GM23338 (cell line): ENCODE measurements around the gene CRABP1. TPM values are rescaled to one million over a fixed set of nuclear protein-coding genes. Genes with fewer than 3 reads are reported as not detected.

Source experiments
- ATAC-seq: fragments of 200-7000 bp; cut with Tn5 transposase; 3 replicates; pipeline ENCODE4 v1.9.1; 2020
- DNase-seq: peaks from one replicate; pipeline ENCODE4 v3.0.0-alpha.2; 2015; ENCODE audit warnings: low spot score
- H2AFZ ChIP-seq: fragments of 200-600 bp; sonication (generic); 2 replicates; pipeline ENCODE4 v1.8.0; 2016; ENCODE audit warnings: antibody characterized with exemption, mild to moderate bottlenecking, moderate library complexity
- H3F3A ChIP-seq: fragments of 200-600 bp; sonication (generic); replicated peaks from 2 replicates; pipeline ENCODE4 v1.8.0; 2017; ENCODE audit warnings: antibody characterized with exemption, mixed run types, low read depth
- H3K27ac ChIP-seq: fragments of 200-600 bp; sonication (generic); 2 replicates; pipeline ENCODE4 v1.6.1; 2016; ENCODE audit warnings: low read depth
- H3K27me3 ChIP-seq: fragments of 200-600 bp; sonication (generic); 2 replicates; pipeline ENCODE4 v1.8.0; 2016; ENCODE audit warnings: mild to moderate bottlenecking, mixed run types, moderate library complexity; ENCODE audit not compliant: insufficient read depth
- H3K36me3 ChIP-seq: fragments of 200-600 bp; sonication (generic); 2 replicates; pipeline ENCODE4 v1.8.0; 2016; ENCODE audit warnings: mild to moderate bottlenecking; ENCODE audit not compliant: insufficient read depth
- H3K4me1 ChIP-seq: fragments of 200-600 bp; sonication (generic); 2 replicates; pipeline ENCODE4 v1.8.0; 2016; ENCODE audit warnings: mild to moderate bottlenecking, moderate library complexity; ENCODE audit not compliant: insufficient read depth
- H3K4me2 ChIP-seq: fragments of 200-600 bp; sonication (generic); 2 replicates; pipeline ENCODE4 v1.7.1; 2017; ENCODE audit warnings: mixed run types
- H3K4me3 ChIP-seq: fragments of 200-600 bp; sonication (generic); 2 replicates; pipeline ENCODE4 v1.6.1; 2016; ENCODE audit warnings: mixed run types
- H3K79me2 ChIP-seq: fragments of 200-600 bp; sonication (generic); replicated peaks from 2 replicates; pipeline ENCODE4 v1.8.0; 2017; ENCODE audit warnings: mild to moderate bottlenecking; ENCODE audit not compliant: insufficient read depth
- H3K9me2 ChIP-seq: fragments of 200-600 bp; sonication (generic); 2 replicates; pipeline ENCODE4 v1.8.0; 2017; ENCODE audit not compliant: insufficient read depth
- H4K20me1 ChIP-seq: fragments of 200-600 bp; sonication (generic); replicated peaks from 2 replicates; pipeline ENCODE4 v1.8.0; 2017; ENCODE audit warnings: mild to moderate bottlenecking; ENCODE audit not compliant: insufficient read depth
- H3K27ac Mint-ChIP-seq: 2 replicates; pipeline ENCODE4 v1.8.0; 2020; ENCODE audit warnings: inconsistent platforms, mild to moderate bottlenecking, moderate library complexity, mixed read lengths
- H3K27me3 Mint-ChIP-seq: 3 replicates; pipeline ENCODE4 v1.8.0; 2022; ENCODE audit warnings: low read depth, mild to moderate bottlenecking, moderate library complexity, mixed read lengths, inconsistent platforms; ENCODE audit not compliant: insufficient read depth, poor library complexity
- H3K36me3 Mint-ChIP-seq: 3 replicates; pipeline ENCODE4 v1.8.0; 2021; ENCODE audit warnings: low read depth, mild to moderate bottlenecking, inconsistent platforms, moderate library complexity, mixed read lengths
- H3K4me1 Mint-ChIP-seq: 3 replicates; pipeline ENCODE4 v1.8.0; 2020; ENCODE audit warnings: mild to moderate bottlenecking, inconsistent platforms, mixed read lengths
- H3K4me3 Mint-ChIP-seq: 3 replicates; pipeline ENCODE4 v1.8.0; 2021; ENCODE audit warnings: moderate library complexity, mild to moderate bottlenecking, inconsistent platforms, mixed read lengths
- H3K9me3 Mint-ChIP-seq: 3 replicates; pipeline ENCODE4 v1.8.0; 2020; ENCODE audit warnings: moderate library complexity, mild to moderate bottlenecking, inconsistent platforms, mixed read lengths
- CREB1 ChIP-seq: fragments of 250-450 bp; sonication (Bioruptor Pico); IDR thresholded peaks from 2 replicates; pipeline ENCODE4 v1.5.0; 2020; ENCODE audit warnings: low read depth, mild to moderate bottlenecking, moderate library complexity
- CTCF ChIP-seq, 2 experiments: fragments of 200-600 bp in 1 of 2; sonication (generic) in 1 of 2; conservative IDR thresholded peaks; 2 replicates each; pipeline versions ENCODE4 v1.5.1 to v1.6.1; 2016 to 2017; ENCODE audit warnings: antibody characterized with exemption in 2 of 2, low read depth in 2 of 2, mild to moderate bottlenecking in 2 of 2, moderate library complexity in 1 of 2
- EZH2 ChIP-seq: fragments of 200-600 bp; sonication (generic); IDR thresholded peaks from one replicate; pipeline ENCODE4 v1.8.0; 2017; ENCODE audit warnings: antibody characterized with exemption, mild to moderate bottlenecking, low read depth; ENCODE audit not compliant: unreplicated experiment
- EZH2phosphoT487 ChIP-seq: fragments of 200-600 bp; sonication (generic); IDR thresholded peaks from one replicate; pipeline ENCODE4 v1.8.1; 2018; ENCODE audit warnings: antibody characterized with exemption; ENCODE audit not compliant: unreplicated experiment
- NANOG ChIP-seq: IDR thresholded peaks from 2 replicates; pipeline ENCODE4 v1.6.1; 2016; ENCODE audit warnings: antibody characterized with exemption, borderline replicate concordance
- POLR2AphosphoS5 ChIP-seq: IDR thresholded peaks from 2 replicates; pipeline ENCODE4 v1.6.1; 2016; ENCODE audit warnings: antibody characterized with exemption, low read depth
- ZNF114 ChIP-seq: fragments of 250-450 bp; sonication (Bioruptor Pico); IDR thresholded peaks from 2 replicates; pipeline ENCODE4 v1.5.0; 2020; ENCODE audit warnings: mild to moderate bottlenecking, moderate library complexity
- ZNF331 ChIP-seq: fragments of 250-450 bp; sonication (Bioruptor Pico); IDR thresholded peaks from 2 replicates; pipeline ENCODE4 v1.5.0; 2020; ENCODE audit warnings: low read depth, mild to moderate bottlenecking, moderate library complexity
- polyA plus RNA-seq: library from polyadenylated mRNA; unstranded; fragments of >200 nt; fragmentation: Nextera tagmentation; extraction: Ambion mirVana; gene quantifications from 2 replicates; pipeline ENCODE4 v1.2.1, GENCODE V29; 2016
- total RNA-seq: library from RNA; depleted of rRNA; stranded (reverse); fragments of >200 nt; shearing (Covaris generic); gene quantifications from 2 replicates; pipeline ENCODE4 v1.2.3, GENCODE V29; 2014
- TF ChIP-seq, protein P1 (sequence below): IDR thresholded peaks from 2 replicates; pipeline ENCODE4 v1.6.1; 2016; ENCODE audit warnings: antibody characterized with exemption
- TF ChIP-seq, protein P2 (sequence below): fragments of 250-450 bp; sonication (Bioruptor Pico); IDR thresholded peaks from 2 replicates; pipeline ENCODE4 v1.5.0; 2020; ENCODE audit warnings: mild to moderate bottlenecking, moderate library complexity

CRABP1 gene
- total and polyA plus RNA-seq, 2 experiments from 2014 or later, result 156 to 522 TPM

GRCh38 chr15:78369161-78369560, 29.0 kb downstream of the CRABP1 start:
- Histone ChIP-seq H3K27ac (no peak overlapping the region), H3K4me1 (no peaks in the 10 kb centered on the region), H3K36me3 (no peaks in the 10 kb centered on the region), H3F3A (no peaks in the 10 kb centered on the region), H3K27me3 (no peaks in the 10 kb centered on the region), H3K4me2 (no peak overlapping the region), H3K4me3 (no peak overlapping the region), H3K79me2 (no peaks in the 10 kb centered on the region), H4K20me1 (no peaks in the 10 kb centered on the region), H3K9me2 (no peaks in the 10 kb centered on the region), H2AFZ (no peak overlapping the region)
- Mint-ChIP-seq H3K4me1 (peaks cover 10% of the 10 kb centered on the region; the same call in 2 of the 3 replicates), H3K4me3 (no peak overlapping the region), H3K27me3 (peaks cover 8% of the 10 kb centered on the region), H3K36me3 (no peaks in the 10 kb centered on the region), H3K9me3 (no peaks in the 10 kb centered on the region), H3K27ac (no peak overlapping the region)
- TF ChIP-seq ZNF114 (no peak), CTCF (conservative IDR thresholded peaks at IDR 0.05; ENCODE audit: low read depth in 2 of 2) (no peak), POLR2AphosphoS5 (no peak)
- no peak for DNase-seq
- no peak for ATAC-seq

GRCh38 chr15:78370013-78370412, 29.9 kb downstream of the CRABP1 start:
- Histone ChIP-seq H4K20me1 (no peaks in the 10 kb centered on the region), H3K36me3 (no peaks in the 10 kb centered on the region), H3K79me2 (no peaks in the 10 kb centered on the region), H3K4me2 (no peak overlapping the region), H3F3A (no peaks in the 10 kb centered on the region), H3K27ac (no peak overlapping the region), H3K27me3 (no peaks in the 10 kb centered on the region), H3K4me3 (no peak overlapping the region), H3K4me1 (no peaks in the 10 kb centered on the region), H2AFZ (no peak overlapping the region), H3K9me2 (no peaks in the 10 kb centered on the region)
- H3K27me3 Mint-ChIP-seq, result peaks cover 12% of the 10 kb centered on the region
- DNase-seq (no peak), ATAC-seq (no peak)
- no peak overlapping the region for H3K4me3 Mint-ChIP-seq
- no peaks in the 10 kb centered on the region for H3K36me3 Mint-ChIP-seq
- no peak overlapping the region for H3K27ac Mint-ChIP-seq
- peaks cover 16% of the 10 kb centered on the region for H3K4me1 Mint-ChIP-seq
- no peaks in the 10 kb centered on the region for H3K9me3 Mint-ChIP-seq
- TF ChIP-seq NANOG, result no peak
- TF ChIP-seq EZH2, result no peak
- no peak for TF ChIP-seq CREB1 (CRISPR knock-in tag)
- TF ChIP-seq CTCF (conservative IDR thresholded peaks at IDR 0.05; ENCODE audit: low read depth in 2 of 2), result no peak
- no peak for TF ChIP-seq ZNF114
- TF ChIP-seq, protein P1, sequence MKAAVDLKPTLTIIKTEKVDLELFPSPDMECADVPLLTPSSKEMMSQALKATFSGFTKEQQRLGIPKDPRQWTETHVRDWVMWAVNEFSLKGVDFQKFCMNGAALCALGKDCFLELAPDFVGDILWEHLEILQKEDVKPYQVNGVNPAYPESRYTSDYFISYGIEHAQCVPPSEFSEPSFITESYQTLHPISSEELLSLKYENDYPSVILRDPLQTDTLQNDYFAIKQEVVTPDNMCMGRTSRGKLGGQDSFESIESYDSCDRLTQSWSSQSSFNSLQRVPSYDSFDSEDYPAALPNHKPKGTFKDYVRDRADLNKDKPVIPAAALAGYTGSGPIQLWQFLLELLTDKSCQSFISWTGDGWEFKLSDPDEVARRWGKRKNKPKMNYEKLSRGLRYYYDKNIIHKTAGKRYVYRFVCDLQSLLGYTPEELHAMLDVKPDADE, result no peak
- TF ChIP-seq, protein P2, sequence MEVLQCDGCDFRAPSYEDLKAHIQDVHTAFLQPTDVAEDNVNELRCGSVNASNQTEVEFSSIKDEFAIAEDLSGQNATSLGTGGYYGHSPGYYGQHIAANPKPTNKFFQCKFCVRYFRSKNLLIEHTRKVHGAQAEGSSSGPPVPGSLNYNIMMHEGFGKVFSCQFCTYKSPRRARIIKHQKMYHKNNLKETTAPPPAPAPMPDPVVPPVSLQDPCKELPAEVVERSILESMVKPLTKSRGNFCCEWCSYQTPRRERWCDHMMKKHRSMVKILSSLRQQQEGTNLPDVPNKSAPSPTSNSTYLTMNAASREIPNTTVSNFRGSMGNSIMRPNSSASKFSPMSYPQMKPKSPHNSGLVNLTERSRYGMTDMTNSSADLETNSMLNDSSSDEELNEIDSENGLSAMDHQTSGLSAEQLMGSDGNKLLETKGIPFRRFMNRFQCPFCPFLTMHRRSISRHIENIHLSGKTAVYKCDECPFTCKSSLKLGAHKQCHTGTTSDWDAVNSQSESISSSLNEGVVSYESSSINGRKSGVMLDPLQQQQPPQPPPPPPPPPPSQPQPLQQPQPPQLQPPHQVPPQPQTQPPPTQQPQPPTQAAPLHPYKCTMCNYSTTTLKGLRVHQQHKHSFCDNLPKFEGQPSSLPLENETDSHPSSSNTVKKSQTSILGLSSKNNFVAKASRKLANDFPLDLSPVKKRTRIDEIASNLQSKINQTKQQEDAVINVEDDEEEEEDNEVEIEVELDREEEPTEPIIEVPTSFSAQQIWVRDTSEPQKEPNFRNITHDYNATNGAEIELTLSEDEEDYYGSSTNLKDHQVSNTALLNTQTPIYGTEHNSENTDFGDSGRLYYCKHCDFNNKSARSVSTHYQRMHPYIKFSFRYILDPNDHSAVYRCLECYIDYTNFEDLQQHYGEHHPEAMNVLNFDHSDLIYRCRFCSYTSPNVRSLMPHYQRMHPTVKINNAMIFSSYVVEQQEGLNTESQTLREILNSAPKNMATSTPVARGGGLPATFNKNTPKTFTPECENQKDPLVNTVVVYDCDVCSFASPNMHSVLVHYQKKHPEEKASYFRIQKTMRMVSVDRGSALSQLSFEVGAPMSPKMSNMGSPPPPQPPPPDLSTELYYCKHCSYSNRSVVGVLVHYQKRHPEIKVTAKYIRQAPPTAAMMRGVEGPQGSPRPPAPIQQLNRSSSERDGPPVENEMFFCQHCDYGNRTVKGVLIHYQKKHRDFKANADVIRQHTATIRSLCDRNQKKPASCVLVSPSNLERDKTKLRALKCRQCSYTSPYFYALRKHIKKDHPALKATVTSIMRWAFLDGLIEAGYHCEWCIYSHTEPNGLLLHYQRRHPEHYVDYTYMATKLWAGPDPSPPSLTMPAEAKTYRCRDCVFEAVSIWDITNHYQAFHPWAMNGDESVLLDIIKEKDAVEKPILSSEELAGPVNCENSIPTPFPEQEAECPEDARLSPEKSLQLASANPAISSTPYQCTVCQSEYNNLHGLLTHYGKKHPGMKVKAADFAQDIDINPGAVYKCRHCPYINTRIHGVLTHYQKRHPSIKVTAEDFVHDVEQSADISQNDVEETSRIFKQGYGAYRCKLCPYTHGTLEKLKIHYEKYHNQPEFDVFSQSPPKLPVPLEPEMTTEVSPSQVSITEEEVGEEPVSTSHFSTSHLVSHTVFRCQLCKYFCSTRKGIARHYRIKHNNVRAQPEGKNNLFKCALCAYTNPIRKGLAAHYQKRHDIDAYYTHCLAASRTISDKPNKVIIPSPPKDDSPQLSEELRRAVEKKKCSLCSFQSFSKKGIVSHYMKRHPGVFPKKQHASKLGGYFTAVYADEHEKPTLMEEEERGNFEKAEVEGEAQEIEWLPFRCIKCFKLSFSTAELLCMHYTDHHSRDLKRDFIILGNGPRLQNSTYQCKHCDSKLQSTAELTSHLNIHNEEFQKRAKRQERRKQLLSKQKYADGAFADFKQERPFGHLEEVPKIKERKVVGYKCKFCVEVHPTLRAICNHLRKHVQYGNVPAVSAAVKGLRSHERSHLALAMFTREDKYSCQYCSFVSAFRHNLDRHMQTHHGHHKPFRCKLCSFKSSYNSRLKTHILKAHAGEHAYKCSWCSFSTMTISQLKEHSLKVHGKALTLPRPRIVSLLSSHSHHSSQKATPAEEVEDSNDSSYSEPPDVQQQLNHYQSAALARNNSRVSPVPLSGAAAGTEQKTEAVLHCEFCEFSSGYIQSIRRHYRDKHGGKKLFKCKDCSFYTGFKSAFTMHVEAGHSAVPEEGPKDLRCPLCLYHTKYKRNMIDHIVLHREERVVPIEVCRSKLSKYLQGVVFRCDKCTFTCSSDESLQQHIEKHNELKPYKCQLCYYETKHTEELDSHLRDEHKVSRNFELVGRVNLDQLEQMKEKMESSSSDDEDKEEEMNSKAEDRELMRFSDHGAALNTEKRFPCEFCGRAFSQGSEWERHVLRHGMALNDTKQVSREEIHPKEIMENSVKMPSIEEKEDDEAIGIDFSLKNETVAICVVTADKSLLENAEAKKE, result no peak
- TF ChIP-seq ZNF331 (CRISPR knock-in tag), result no peak
- TF ChIP-seq EZH2phosphoT487, result no peak
